Measurements from ENCODE around the gene ABHD13. TPM values are rescaled to one million over a fixed set of nuclear protein-coding genes. Genes with fewer than 3 reads are reported as not detected.

ABHD13 gene
- total RNA-seq, result 7.8 and 8.1 TPM in 2 replicates

DNA sequence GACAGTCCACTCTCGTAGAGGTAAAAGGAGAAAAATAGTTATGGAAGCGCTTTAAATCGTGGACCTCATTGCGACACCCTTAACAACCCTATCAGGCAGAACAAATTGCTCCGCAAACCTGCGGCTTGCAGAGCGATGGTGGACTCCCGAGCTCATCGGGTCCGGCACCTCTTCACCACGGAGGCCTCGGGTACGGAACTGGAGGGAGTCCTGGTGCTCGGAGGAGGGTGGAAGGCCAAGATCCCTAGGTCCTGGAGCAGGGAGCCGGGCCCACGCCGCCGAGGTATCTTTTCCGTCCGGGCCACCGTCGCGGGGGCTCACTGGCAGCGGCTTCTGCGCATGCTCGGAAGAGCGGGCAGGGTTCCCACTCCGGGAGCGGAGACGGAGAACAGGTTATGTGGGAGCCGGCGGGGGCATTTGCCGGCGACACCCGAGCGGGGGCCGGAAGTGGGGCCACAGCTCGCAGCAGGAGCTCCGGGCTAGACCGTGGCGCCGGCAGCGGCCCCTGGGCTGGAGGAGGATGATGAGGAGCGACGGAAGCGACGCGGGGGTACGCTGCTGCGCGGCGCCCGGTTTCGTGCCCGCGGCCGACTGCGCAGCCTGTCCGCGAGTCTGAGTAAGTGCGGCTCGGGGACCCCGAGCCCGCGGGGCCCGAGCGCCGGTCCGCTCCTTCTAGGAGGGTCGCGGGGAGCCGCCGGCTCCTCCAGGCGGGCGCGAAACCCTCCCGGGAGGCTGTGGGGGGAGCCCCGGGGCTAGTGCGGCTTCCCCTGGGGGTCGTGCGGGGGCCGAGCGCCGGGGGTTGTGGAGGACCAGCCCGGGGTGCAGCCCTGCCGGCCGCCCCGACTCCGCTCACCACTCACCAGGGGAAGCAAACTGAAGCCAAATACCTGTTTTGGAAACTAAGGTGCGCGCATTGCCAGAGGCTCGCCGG, at the start of gene ABHD13:
ABHD13 (plus strand) TSS at position 349 of the 931 bp plus-strand sequence. CDS start 10,827 bp downstream, outside the sequence.
- intact Hi-C loops (cut with micrococcal nuclease), result loop anchor here (1.0 to 5.0 kb wide), 6 partner anchors 9 to 1919 kb away; partner anchors contain the start of genes ARGLU1 and IRS2

DNA sequence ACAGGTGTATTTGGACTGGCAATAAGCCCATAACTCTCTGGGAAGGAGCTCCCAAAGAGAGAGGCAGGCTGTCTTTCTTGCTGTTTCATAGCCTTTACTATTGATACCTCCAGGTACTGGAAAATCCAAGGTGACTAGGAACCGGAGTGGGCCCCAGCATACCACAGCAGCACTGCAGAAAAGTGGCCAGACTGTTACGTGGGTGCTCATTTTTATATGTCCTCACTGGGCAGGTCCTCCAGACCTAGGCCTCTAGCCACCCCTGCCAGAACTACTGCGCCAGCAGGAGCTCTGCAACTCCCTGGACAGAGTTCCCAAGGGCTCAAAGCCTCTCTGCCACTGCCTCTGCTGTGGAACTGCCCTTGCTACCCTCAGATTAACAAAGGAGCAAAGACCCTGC, 49.3 kb upstream of the ABHD13 start:
- intact Hi-C loops (cut with micrococcal nuclease), result no loop called here

DNA sequence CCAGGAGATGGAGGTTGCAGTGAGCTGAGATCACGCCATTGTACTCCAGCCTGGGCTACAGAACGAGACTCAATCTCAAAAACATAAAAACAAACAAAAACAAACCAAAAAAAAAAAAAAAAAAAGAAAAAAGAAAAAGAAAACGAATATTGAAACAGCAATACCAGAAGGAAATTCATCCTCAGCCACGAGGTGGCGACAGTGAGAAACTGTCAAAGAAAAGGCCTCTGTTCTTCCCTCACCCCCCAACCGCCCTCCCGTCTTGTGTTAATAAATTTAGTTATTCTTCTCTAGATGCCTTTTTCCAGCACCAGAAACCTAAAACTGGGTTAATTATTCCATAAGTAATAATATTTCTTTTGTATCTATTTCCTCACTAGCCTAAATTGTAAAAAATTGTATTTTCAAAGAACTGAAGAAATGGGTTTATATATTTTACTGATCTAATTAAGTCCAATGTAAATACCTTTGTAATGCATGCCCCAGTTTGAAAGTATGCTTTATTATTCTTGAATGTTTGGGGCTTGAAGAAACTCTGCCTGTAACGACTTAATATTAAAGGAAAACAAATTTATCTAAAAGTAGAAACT, 41.4 kb upstream of the ABHD13 start:
- intact Hi-C loops (cut with micrococcal nuclease), result loop anchor here (5.0 to 10.0 kb wide), 2 partner anchors 41 to 718 kb away; partner anchors contain the start of genes ABHD13 and LIG4

DNA sequence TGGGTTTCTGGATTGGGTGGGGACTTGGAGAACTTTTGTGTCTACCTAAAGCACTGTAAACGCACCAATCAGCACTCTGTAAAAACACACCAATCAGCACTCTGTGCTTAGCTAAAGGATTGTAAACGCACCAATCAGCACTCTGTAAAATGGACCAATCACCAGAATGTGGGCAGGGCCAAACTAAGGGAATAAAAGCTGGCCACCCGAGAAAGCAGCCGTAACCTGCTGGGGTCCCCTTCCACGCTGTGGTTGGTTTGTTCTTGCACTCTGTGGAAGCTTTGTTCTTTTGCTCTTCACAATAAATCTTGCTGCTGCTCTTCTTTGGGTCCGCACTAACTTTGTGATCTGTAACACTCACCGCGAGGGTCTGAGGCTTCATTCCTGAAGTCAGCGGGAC, 40.1 kb upstream of the ABHD13 start:
- intact Hi-C loops (cut with micrococcal nuclease), result loop anchor here (5.0 to 10.0 kb wide), 2 partner anchors 39 to 717 kb away; partner anchors contain the start of genes ABHD13 and LIG4

DNA sequence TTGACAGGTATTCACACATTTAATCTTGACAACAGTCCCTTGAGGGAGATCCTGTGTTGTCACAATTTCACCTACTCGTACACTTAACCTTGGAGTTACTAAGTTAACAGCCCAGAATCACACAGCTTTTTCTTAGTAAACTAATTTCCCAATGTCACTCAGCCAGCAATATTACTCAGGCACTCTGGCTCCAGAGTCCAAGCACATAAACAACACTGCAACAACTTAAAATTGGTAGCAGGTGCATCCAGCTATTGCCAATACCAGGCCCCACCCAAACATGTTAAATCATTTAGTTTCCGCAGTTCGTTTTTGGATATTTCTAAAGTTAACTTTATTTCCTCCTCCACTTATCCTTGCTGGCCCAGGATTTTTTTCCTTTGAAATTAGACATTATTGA, 35.5 kb upstream of the ABHD13 start:
- intact Hi-C loops (cut with micrococcal nuclease), result no loop called here

DNA sequence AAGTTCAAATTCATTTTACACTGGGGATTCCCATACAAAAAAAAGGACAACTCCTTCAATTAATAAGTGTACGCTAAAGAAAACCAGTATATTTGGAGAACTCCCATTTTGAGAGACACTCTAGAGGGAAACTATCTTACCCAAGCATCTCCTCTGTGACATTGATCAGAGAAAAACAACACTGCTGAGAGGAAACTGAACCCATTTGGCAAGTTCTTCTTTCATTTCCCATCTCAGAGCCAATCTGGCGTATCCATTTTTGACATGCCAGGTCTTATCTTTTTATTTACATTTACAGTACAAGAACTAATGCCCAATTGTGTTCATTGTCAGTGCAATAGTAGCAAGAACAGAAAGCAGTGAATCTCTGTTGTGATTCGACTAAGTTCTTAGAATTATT, 33.0 kb upstream of the ABHD13 start:
- intact Hi-C loops (cut with micrococcal nuclease), result no loop called here

DNA sequence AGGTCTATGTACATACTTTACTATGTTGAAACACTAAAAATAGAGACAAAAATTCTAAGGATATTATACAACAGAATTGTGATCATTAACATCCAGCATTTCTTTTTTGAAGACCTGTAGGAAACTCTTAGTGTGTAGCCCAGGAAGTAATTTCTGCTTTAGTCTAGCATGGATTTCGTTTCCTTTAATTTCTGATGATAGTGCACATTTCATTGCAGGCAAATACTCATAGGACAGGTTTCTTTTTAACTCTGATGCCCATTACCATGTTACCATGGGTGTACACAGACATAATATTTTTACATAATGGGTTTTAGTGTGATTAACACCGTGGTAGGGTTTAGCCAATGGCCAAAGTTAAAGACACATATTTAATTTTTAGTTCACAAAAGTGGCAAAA, 29.9 kb upstream of the ABHD13 start:
- intact Hi-C loops (cut with micrococcal nuclease), result no loop called here

DNA sequence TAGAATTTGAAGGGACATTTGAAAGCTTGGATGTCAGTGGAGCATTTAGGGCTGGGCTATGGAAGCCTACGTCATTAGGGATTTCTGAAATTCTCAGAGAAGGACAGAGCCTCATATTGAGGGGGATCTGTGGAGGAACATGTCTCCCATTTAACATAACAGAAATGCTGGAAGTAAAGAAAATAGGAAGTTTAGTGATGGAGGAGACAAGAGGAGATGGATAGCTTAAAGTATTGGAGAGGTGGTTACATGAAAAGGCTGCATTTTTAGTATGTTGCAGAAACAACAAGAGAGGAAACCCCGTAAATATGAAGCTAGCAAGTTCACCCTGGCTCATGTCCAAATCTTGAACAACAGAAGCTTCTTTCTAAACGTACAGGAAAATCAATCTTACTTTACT, 27.3 kb upstream of the ABHD13 start:
- intact Hi-C loops (cut with micrococcal nuclease), result no loop called here

DNA sequence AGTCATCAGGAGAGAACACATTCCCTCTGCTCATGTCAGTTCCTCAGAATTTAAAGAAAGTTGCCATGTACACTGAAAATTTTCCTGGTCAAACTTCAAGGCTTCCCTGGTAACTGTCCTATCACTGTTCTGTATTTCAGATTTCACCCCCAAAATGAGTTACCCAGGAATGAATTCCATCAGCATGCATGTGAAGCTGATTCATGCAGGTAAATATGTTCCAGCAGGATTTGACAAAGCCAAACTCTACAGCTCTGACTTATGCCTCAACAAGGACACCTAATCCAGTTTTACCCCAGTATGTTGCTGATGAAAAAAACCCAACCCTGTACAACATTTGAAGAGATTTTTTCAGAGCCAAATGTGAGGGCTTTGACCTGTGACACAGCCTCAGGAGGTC, 24.4 kb upstream of the ABHD13 start:
- intact Hi-C loops (cut with micrococcal nuclease), result no loop called here

DNA sequence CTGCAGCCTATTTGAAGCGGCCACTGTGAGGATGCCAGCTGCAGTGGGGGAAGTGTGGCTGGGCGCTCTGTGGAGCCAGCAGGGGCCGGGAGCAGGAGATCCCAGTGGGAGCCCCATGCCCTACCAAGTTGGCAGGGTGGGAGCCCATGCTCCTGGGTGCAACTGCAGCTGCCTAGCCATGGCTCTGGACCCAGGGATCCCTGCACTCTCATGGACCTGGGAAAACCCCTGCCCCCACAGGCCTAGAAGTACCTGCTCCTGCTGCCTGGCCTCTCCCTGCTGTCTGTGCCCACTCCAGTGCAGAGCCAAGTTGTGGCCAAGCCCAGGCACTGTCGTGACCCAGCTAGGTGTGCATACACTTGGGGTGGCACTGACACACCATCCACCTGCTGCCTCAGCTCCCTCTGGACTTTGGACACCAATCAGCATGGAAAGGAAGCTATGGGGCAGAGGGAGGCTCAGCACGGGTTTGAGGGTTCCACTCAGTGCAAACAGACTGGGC, 23.7 kb upstream of the ABHD13 start:
- intact Hi-C loops (cut with micrococcal nuclease), result no loop called here

DNA sequence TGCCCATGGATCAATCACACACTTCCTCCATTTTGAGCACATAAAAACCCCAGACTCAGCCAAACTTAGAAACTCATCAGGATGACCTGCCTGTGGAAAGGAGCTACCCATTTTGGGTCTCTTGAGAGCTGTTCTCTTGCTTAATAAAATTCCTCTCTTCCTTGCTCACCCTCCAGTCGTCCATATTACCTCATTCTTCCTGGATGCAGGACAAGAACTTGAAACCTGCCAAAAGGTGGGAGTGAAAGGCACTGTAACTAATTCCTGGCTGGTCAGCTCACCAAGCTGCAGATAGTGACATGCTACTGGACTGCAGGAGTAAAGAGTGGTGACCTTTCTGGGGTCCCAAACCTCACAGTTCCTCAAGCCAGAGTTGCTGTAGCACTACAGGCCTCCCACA, 23.0 kb upstream of the ABHD13 start:
- intact Hi-C loops (cut with micrococcal nuclease), result no loop called here

DNA sequence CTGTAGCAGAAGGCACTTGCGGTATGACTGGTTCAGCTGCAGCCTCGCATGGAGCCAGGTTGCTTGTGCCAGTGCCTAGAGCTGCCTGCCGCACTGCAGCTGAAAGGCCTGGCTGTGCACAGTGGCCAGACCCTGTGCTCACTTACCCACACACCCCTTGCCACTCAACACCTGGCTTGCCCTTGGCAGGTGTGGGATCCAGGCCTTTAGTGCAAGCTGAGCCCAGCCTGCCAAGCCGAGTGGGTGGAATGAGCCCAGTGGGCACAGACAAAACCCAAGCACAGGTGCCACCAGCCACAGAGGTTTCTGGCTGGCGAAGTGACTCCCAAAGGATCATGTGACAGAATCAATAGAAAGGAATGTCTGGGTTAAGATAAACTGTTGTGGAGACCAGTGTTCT, 22.3 kb upstream of the ABHD13 start:
- intact Hi-C loops (cut with micrococcal nuclease), result no loop called here

DNA sequence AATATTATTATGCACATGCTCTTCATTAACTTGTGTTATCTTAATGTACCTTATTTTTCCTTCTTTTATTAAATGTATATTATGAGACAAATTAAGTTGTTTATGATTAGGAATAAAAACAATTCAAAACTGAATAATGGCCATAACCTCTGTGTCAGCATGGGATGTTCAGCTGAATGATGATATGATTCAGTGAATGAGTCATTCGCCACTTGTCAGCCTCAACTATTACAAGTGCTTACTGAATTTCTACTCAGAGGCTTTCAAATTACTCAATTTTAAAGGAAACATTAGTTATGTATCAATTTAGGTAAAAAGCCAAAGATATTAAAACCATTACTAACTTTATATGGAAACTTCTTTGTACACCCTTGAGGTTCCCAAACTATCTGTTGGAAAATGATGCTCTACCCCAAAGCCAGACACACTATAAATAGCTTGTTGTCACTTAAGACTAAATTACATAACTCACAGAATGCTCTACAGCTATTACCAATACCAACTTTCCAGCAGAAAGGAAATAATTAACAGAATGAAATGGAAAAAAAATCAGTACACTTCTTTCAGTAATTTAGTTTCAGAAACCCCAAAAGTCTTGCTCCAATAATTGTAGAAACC, 17.3 kb upstream of the ABHD13 start:
- intact Hi-C loops (cut with micrococcal nuclease), result no loop called here

DNA sequence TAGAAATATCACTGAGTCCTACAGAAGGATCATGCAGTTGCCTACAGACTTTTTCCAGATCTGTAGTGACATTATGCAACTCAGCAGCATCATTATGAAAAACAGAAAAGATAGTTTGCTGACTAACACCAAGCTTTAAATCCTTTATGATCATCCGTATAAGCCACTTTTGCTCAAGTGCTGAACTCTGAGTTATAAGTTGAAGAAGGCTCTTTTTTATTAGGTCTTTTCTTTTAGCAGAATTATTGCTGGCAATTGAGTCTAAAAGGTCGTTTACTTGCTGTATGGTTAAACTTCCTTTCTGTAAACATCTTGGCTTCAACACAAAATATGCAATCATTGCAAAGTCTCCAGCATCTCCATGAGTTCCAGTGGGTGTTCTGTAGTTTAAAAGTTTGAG, 7.6 kb upstream of the ABHD13 start:
- intact Hi-C loops (cut with micrococcal nuclease), result no loop called here

DNA sequence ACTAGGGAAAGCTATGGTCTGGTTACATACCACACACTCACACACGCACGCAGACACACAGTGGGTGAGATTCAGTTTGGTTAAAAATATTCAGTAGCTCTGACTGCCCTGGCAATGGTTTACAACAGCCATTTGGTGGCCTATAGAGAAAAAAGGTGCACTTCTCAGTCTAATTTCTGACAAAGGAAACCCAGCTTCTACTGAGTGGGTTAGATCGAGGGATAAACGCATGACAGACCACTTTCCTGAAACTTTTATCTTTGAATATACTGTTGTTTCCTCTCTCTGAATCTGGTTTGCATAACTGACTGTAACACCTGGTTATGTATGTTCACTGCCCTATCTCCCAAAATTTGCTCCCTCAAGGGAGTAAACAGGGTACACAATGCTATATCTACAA, 5.3 kb upstream of the ABHD13 start:
- intact Hi-C loops (cut with micrococcal nuclease), result no loop called here

DNA sequence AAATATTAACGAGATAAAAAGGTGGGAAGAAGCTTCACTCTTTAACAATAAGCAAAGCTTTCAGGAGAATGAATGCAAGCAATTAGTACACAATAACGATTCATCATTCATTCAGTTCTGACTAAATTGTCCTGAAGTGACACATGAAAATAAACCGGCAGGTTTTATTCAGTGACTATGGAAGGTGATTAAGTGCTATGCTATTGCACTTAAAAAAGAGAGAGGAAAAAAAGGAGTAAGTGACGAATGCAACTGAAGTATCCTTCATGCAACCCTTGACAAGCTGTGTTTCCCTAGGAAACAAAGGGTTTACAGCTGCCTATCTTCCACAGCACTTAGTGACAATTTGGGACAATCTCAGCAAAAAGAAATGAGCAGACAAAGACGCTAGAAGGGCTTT, 4.2 kb upstream of the ABHD13 start:
- intact Hi-C loops (cut with micrococcal nuclease), result no loop called here

DNA sequence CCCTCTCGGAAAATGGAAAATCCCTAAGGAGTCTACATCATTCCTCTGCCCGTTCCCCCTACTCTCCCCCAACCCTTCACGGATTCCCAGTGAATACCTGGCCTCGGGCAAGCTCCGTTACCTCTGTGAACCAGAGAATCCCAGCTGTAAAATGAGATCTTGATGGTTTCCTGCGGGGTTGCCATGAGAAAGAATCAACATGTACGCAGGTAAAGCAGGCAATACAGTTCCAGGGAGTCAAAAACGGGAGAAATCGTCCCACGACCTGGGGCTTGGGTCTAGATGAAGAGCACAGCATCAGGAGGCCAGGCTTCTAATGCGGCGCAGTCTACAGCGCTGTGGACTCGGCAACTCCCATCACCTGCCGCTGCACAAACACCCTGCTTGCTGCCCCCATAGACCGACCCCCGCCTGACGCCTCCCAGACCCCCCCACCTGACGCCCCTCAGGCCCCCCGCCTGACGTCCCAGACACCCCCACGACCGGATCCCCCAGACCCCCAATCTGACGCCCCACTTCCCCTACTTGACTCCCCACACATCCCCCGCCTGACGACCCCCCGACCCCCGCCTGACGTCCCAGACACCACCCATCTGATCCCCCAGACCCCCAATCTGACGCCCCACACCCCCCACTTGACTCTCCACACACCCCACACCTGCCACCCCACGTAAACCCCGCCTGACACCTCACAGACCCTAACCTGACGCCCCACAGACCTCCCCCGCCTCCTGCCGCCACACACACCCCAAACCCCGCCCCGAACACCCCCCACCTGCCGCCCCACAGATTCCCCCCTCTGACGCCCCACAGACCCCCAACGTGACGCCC, 3.5 kb upstream of the ABHD13 start:
- intact Hi-C loops (cut with micrococcal nuclease), result loop anchor here (1.0 to 5.0 kb wide), 6 partner anchors 37 to 1923 kb away; partner anchors contain the start of genes ARGLU1 and IRS2

DNA sequence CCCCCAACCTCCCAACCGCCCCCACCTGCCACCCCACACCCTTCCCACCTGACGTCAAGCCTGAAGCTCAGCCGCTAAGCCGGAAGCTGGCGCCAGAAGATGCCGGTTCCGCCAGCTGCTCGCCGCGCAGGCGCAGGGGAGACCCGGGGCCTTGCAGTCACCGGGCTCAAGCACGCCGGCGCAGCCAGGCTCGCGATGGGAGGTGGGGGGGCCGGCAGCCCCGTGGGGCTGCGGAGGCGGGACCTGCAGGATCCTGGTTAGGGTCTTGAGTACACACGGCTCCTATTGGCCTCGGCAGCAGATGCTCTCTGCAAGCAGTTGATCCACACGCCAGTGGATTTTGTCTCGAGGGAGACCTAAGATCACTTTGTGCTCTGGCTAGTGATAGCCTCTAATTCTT, 2.8 kb upstream of the ABHD13 start, which contains the start of gene LIG4:
LIG4 (minus strand) TSS at position 101 of the 400 bp plus-strand sequence. CDS start 4,268 bp downstream, outside the sequence.
- intact Hi-C loops (cut with micrococcal nuclease), result loop anchor here (1.0 to 5.0 kb wide), 6 partner anchors 38 to 1922 kb away; partner anchors contain the start of genes ARGLU1 and IRS2

DNA sequence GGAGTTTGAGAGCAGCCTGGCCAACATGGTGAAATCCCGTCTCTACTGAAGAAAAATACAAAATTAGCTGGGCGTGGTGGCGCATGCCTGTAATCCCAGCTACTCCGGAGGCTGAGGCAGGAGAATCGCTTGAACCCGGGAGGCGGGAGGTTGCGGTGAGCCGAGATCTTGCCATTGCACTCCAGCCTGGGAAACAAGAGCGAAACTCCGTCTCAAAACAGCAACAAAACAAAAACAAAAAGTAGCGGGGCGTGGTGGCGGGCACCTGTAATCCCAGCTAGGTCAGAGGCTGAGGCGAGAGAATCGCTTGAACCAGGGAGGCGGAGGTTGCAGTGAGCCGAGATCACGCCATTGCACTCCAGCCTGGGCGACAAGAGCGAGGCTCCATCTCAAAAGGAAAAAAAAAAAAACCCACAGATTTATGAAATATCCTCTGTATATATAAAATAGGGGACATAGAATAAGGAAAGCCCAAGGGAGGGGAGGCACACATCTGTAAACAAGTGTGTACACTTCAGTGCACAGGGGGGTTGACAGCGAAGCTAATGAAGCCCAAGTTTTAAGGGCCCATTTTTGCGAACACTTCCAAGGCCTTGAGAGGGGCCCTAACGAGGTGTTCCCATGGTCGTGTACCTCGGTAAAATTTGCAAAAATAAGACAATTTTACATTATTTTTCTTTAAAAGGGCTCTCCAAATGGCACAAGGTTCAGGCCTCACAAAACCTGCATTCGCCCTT, 717 bp upstream of the ABHD13 start:
- intact Hi-C loops (cut with micrococcal nuclease), result loop anchor here (1.0 to 5.0 kb wide), 6 partner anchors 10 to 1920 kb away; partner anchors contain the start of genes ARGLU1 and IRS2

DNA sequence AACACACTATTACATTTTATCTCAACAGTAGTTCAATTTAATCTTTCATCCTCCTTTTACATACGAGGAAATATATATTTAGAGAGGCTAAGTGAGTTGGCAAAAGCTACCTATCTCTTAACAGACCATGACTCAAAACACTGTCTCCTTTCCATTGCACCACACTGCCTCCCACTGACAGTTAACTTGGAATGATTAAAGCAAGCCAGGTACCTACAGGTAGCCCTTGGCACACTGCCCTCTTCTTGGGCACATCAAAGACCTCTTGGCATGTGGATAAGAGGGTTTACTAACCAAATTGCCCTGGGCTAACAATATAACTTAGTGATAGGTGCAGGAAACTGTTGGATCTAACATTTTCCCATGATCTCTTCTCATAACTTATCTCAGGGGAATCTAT, 1.8 kb downstream of the ABHD13 start:
- intact Hi-C loops (cut with micrococcal nuclease), result no loop called here
